ENCODE results near the gene OR5V1.
A peak's percentile ranks its signal among the peaks of the same experiment; 100 is the strongest.
"Not testable (repeated sequence)": the region's sequence is repeated elsewhere in the genome, so short reads cannot be mapped to it uniquely, and the experiment has no call there.

Gene OR5V1

GRCh38 chr6:29376003-29376402, 7.3 kb upstream of the OR5V1 start:
- ChIA-PET POLR2A (ENCODE audit: low non-redundant PET) (no interaction called here), CTCF (interaction anchor here (0.7 to 1.3 kb wide), 2 partner anchors 213 to 296 kb away, joined by 3 to 4 read pairs; no protein-coding TSS in a partner anchor)
- no peak overlapping the region for H3K27ac ChIP-seq
- peak; percentile 29 for DNase-seq (ENCODE audit: low spot score)
- TF ChIP-seq, protein P1, sequence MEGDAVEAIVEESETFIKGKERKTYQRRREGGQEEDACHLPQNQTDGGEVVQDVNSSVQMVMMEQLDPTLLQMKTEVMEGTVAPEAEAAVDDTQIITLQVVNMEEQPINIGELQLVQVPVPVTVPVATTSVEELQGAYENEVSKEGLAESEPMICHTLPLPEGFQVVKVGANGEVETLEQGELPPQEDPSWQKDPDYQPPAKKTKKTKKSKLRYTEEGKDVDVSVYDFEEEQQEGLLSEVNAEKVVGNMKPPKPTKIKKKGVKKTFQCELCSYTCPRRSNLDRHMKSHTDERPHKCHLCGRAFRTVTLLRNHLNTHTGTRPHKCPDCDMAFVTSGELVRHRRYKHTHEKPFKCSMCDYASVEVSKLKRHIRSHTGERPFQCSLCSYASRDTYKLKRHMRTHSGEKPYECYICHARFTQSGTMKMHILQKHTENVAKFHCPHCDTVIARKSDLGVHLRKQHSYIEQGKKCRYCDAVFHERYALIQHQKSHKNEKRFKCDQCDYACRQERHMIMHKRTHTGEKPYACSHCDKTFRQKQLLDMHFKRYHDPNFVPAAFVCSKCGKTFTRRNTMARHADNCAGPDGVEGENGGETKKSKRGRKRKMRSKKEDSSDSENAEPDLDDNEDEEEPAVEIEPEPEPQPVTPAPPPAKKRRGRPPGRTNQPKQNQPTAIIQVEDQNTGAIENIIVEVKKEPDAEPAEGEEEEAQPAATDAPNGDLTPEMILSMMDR (conservative IDR thresholded peaks at IDR 0.05; ENCODE audit: low read depth) = no peak

DNA sequence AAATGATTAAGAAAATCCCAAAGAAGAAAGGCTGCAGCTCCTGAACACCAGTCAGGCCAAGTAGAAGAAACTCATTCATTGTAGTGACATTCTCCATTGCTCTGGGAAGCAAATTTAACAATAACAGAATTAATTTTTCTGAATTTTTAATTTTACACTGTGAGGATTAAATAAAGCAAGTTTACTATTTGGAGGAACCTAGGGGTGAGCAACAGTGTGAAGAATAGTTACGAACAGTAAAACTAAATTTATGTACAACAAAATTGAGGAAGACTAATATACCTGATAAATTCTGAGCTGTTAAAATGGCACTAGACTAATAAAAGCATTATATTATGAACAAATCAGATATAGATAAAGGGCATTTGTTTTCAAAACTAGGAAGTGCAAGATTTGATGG, 6.5 kb upstream of the OR5V1 start, which contains the start of gene OR12D3:
TSS of gene OR12D3 (minus strand) at position 101 of the 400 bp plus-strand sequence. CDS start at position 97, 4 bp downstream.
- TF ChIP-seq, protein P1 (conservative IDR thresholded peaks at IDR 0.05; ENCODE audit: low read depth) = no peak
- ChIA-PET POLR2A (ENCODE audit: low non-redundant PET) (interaction anchor here (0.5 kb wide), 1 partner anchor 370 kb away, joined by 6 read pairs; the partner anchor contains the start of gene ZNF311), CTCF (no interaction called here)
- DNase-seq (ENCODE audit: low spot score) = no peak
- no peak within 1 kb of the TSS for H3K27ac ChIP-seq

DNA sequence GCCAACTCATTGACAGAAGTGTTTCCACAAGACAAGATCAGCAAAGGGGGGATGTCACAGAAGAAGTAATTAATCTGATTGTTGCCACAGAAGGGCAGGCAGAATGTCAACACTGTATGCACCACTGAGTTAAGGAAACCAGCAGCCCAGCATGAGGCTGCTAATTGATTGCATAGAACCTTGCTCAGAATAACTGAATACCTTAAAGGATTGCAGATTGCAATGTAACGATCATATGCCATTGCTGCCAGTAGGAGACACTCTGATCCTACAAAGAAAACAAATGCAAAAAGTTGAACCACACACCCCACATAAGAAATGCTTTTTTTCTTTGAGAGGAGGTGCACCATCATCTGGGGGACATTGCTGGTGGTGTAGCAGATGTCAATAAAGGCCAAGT, 13.1 kb downstream of the OR5V1 start:
- H3K27ac ChIP-seq = no peak overlapping the region
- POLR2A ChIA-PET (ENCODE audit: low non-redundant PET) = no interaction called here
- CTCF ChIA-PET = no interaction called here
- no peak for DNase-seq (ENCODE audit: low spot score)
- TF ChIP-seq, protein P1 (conservative IDR thresholded peaks at IDR 0.05; ENCODE audit: low read depth) = no peak

- TF ChIP-seq, protein P1 (conservative IDR thresholded peaks at IDR 0.05; ENCODE audit: low read depth) = no peak
- no peak for DNase-seq (ENCODE audit: low spot score)
- POLR2A ChIA-PET (ENCODE audit: low non-redundant PET) = no interaction called here
- no peak overlapping the region for H3K27ac ChIP-seq
- CTCF ChIA-PET = no interaction called here
Measured at GRCh38 chr6:29354980-29355379, 13.7 kb downstream of the OR5V1 start.

GRCh38 chr6:29349348-29349747, 19.3 kb downstream of the OR5V1 start:
- H3K27ac ChIP-seq; CTCF ChIA-PET; POLR2A ChIA-PET (ENCODE audit: low non-redundant PET); DNase-seq (ENCODE audit: low spot score): not testable (repeated sequence)

- CTCF ChIA-PET = no interaction called here
- DNase-seq (ENCODE audit: low spot score) = no peak
- H3K27ac ChIP-seq = no peak overlapping the region
- POLR2A ChIA-PET (ENCODE audit: low non-redundant PET) = no interaction called here
- TF ChIP-seq, protein P1 (conservative IDR thresholded peaks at IDR 0.05; ENCODE audit: low read depth) = no peak
Measured at GRCh38 chr6:29345380-29345779, 23.3 kb downstream of the OR5V1 start.

- TF ChIP-seq, protein P1 (conservative IDR thresholded peaks at IDR 0.05; ENCODE audit: low read depth) = no peak
- ChIA-PET CTCF (no interaction called here), POLR2A (ENCODE audit: low non-redundant PET) (no interaction called here)
- no peak for DNase-seq (ENCODE audit: low spot score)
- H3K27ac ChIP-seq = no peak overlapping the region
Measured at GRCh38 chr6:29336269-29336668, 32.4 kb downstream of the OR5V1 start.

All from RWPE1 (cell line).